Measurements from ENCODE around the gene REPS2. TPM values are rescaled to one million over a fixed set of nuclear protein-coding genes. Genes with fewer than 3 reads are reported as not detected.

REPS2 gene
- total and polyA plus RNA-seq, 3 experiments from 2014 or later, result 0.02 to 0.49 (median 0.11) TPM

DNA sequence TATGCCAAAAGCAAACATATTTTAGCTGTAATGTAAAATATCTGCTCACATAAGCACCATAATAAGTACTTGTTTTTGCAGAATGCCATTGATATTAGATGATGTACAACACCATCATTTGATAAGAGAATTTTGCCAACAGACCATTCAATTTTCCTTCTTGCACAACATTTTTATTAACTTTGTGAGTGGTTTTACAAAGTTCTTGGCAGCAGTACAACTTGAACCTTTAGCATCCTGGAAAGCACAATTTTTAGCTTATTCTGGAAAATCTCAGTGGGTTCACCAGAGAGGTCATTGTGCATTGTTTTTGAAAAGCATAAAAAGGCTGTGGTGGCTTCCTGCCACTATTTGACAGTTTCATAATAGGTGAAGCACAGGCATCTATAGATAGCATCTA lies 26.4 kb upstream of the REPS2 start:
- Mint-ChIP-seq H3K9me3 (peaks cover 0 to 4% (median 0%) of the 10 kb centered on the region in 5 donors), H3K4me3 (no peak overlapping the region), H3K27me3 (peaks cover 9 to 14% of the 10 kb centered on the region in 2 donors), H3K36me3 (peaks cover 0 to 3% (median 2%) of the 10 kb centered on the region in 3 donors), H3K27ac (no peak overlapping the region), H3K4me1 (no peaks in the 10 kb centered on the region)
- no peak for DNase-seq
- ChIA-PET CTCF (no interaction called here), POLR2A (no interaction called here)
- no peaks in the 10 kb centered on the region for H3K4me1 ChIP-seq (ENCODE audit: insufficient read depth, low read length)
- H3K36me3 ChIP-seq (ENCODE audit: insufficient read depth, low read length), result no peaks in the 10 kb centered on the region
- no peak overlapping the region for H3K27ac ChIP-seq (ENCODE audit: low read depth, low read length)
- no peaks in the 10 kb centered on the region for H3K9me3 ChIP-seq (ENCODE audit: low read length)
- H3K4me3 ChIP-seq (ENCODE audit: low read length), result no peak overlapping the region
- H3K27me3 ChIP-seq (ENCODE audit: insufficient read depth, low read length, poor library complexity, severe bottlenecking), result no peaks in the 10 kb centered on the region

GRCh38 chrX:16923157-16923556 lies 23.3 kb upstream of the REPS2 start:
- no peak overlapping the region for H3K27ac Mint-ChIP-seq
- ChIA-PET CTCF (no interaction called here), POLR2A (no interaction called here)
- H3K27me3 Mint-ChIP-seq, result peaks cover 7 to 14% of the 10 kb centered on the region in 2 donors
- H3K4me3 Mint-ChIP-seq, result no peak overlapping the region
- Histone ChIP-seq H3K9me3 (ENCODE audit: low read length) (no peaks in the 10 kb centered on the region), H3K4me3 (ENCODE audit: low read length) (no peak overlapping the region), H3K27me3 (ENCODE audit: insufficient read depth, low read length, poor library complexity, severe bottlenecking) (no peaks in the 10 kb centered on the region), H3K36me3 (ENCODE audit: insufficient read depth, low read length) (no peaks in the 10 kb centered on the region), H3K27ac (ENCODE audit: low read depth, low read length) (no peak overlapping the region), H3K4me1 (ENCODE audit: insufficient read depth, low read length) (no peaks in the 10 kb centered on the region)
- H3K36me3 Mint-ChIP-seq, result peaks cover 0 to 3% (median 2%) of the 10 kb centered on the region in 3 donors
- no peak for DNase-seq
- peaks cover 0 to 5% (median 3%) of the 10 kb centered on the region in 5 donors for H3K9me3 Mint-ChIP-seq
- no peaks in the 10 kb centered on the region for H3K4me1 Mint-ChIP-seq

- Mint-ChIP-seq H3K9me3 (peaks cover 0 to 5% (median 3%) of the 10 kb centered on the region in 5 donors), H3K4me3 (no peak overlapping the region)
- POLR2A ChIA-PET, result no interaction called here
These were observed 21.6 kb upstream of the REPS2 start for GRCh38 chrX:16924631-16925480.

DNA sequence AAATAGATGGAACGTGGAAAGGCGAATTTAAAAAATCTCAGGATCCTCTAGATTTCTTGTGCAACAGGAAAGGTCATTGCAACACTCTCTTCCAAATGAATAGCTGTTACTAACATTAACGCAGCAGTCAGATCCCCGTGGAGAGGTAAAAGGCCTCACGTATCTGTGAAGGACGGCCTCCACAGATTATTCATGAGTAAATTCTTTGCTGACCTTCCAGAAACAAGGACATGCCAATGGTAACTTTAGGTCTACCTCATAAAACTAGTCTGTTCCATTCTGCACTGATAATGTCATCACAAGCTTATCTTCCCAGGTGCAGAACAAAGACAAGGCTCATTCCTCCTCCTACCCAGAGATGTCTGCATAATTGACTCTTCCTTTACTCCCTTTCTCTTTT lies 16.1 kb upstream of the REPS2 start:
- CTCF ChIA-PET, result no interaction called here
- no peaks in the 10 kb centered on the region for H3K4me1 Mint-ChIP-seq
- H3K27ac ChIP-seq (ENCODE audit: low read depth, low read length), result no peak overlapping the region

More at GRCh38 chrX:16924631-16925480, 21.6 kb upstream of the REPS2 start:
- no peak overlapping the region for H3K27ac Mint-ChIP-seq
- no peak for DNase-seq
- H3K36me3 Mint-ChIP-seq, result no peaks in the 10 kb centered on the region
- Histone ChIP-seq H3K4me1 (ENCODE audit: insufficient read depth, low read length) (no peaks in the 10 kb centered on the region), H3K36me3 (ENCODE audit: insufficient read depth, low read length) (no peaks in the 10 kb centered on the region), H3K27ac (ENCODE audit: low read depth, low read length) (no peak overlapping the region), H3K27me3 (ENCODE audit: insufficient read depth, low read length, poor library complexity, severe bottlenecking) (no peaks in the 10 kb centered on the region), H3K9me3 (ENCODE audit: low read length) (no peaks in the 10 kb centered on the region), H3K4me3 (ENCODE audit: low read length) (no peak overlapping the region)
- no peaks in the 10 kb centered on the region for H3K4me1 Mint-ChIP-seq
- CTCF ChIA-PET, result no interaction called here
- peaks cover 5 to 10% of the 10 kb centered on the region in 2 donors for H3K27me3 Mint-ChIP-seq

GRCh38 chrX:16931371-16931770 lies 15.1 kb upstream of the REPS2 start:
- Histone ChIP-seq H3K36me3 (ENCODE audit: insufficient read depth, low read length) (no peaks in the 10 kb centered on the region), H3K4me1 (ENCODE audit: insufficient read depth, low read length) (no peaks in the 10 kb centered on the region), H3K27ac (ENCODE audit: low read depth, low read length) (no peak overlapping the region), H3K4me3 (ENCODE audit: low read length) (no peak overlapping the region), H3K9me3 (ENCODE audit: low read length) (no peaks in the 10 kb centered on the region), H3K27me3 (ENCODE audit: insufficient read depth, low read length, poor library complexity, severe bottlenecking) (no peaks in the 10 kb centered on the region)
- Mint-ChIP-seq H3K36me3 (no peaks in the 10 kb centered on the region), H3K9me3 (peaks cover 0 to under 1% (median 0%) of the 10 kb centered on the region in 5 donors), H3K4me1 (no peaks in the 10 kb centered on the region), H3K4me3 (no peak overlapping the region), H3K27me3 (peaks cover 6 to 12% of the 10 kb centered on the region in 2 donors), H3K27ac (no peak overlapping the region)
- ChIA-PET CTCF (no interaction called here), POLR2A (no interaction called here)
- DNase-seq, result no peak

More for the DNA sequence above, 16.1 kb upstream of the REPS2 start:
- H3K9me3 ChIP-seq (ENCODE audit: low read length), result no peaks in the 10 kb centered on the region
- Mint-ChIP-seq H3K36me3 (no peaks in the 10 kb centered on the region), H3K27me3 (peaks cover 3 to 10% of the 10 kb centered on the region in 2 donors), H3K9me3 (peaks cover 0 to 3% (median 0%) of the 10 kb centered on the region in 5 donors), H3K27ac (no peak overlapping the region), H3K4me3 (no peak overlapping the region)
- DNase-seq, result no peak
- no peaks in the 10 kb centered on the region for H3K36me3 ChIP-seq (ENCODE audit: insufficient read depth, low read length)
- H3K27me3 ChIP-seq (ENCODE audit: insufficient read depth, low read length, poor library complexity, severe bottlenecking), result no peaks in the 10 kb centered on the region
- no peak overlapping the region for H3K4me3 ChIP-seq (ENCODE audit: low read length)
- POLR2A ChIA-PET, result no interaction called here
- H3K4me1 ChIP-seq (ENCODE audit: insufficient read depth, low read length), result no peaks in the 10 kb centered on the region

GRCh38 chrX:16931855-16932575 lies 14.4 kb upstream of the REPS2 start:
- H3K4me1 Mint-ChIP-seq, result no peaks in the 10 kb centered on the region
- POLR2A ChIA-PET, result no interaction called here

GRCh38 chrX:16934185-16934584 lies 12.3 kb upstream of the REPS2 start:
- Mint-ChIP-seq H3K4me1 (no peaks in the 10 kb centered on the region), H3K9me3 (peaks cover 0 to 12% (median 8%) of the 10 kb centered on the region in 5 donors), H3K4me3 (no peak overlapping the region), H3K36me3 (peaks cover 0 to 3% (median 1%) of the 10 kb centered on the region in 3 donors), H3K27ac (no peak overlapping the region), H3K27me3 (peaks cover 9 to 13% of the 10 kb centered on the region in 2 donors)
- Histone ChIP-seq H3K27ac (ENCODE audit: low read depth, low read length) (no peak overlapping the region), H3K27me3 (ENCODE audit: insufficient read depth, low read length, poor library complexity, severe bottlenecking) (no peaks in the 10 kb centered on the region), H3K4me3 (ENCODE audit: low read length) (no peak overlapping the region), H3K36me3 (ENCODE audit: insufficient read depth, low read length) (no peaks in the 10 kb centered on the region), H3K4me1 (ENCODE audit: insufficient read depth, low read length) (no peaks in the 10 kb centered on the region), H3K9me3 (ENCODE audit: low read length) (no peaks in the 10 kb centered on the region)
- ChIA-PET POLR2A (no interaction called here), CTCF (no interaction called here)
- no peak for DNase-seq

More at GRCh38 chrX:16931855-16932575, 14.4 kb upstream of the REPS2 start:
- H3K4me3 Mint-ChIP-seq, result no peak overlapping the region
- H3K27me3 ChIP-seq (ENCODE audit: insufficient read depth, low read length, poor library complexity, severe bottlenecking), result no peaks in the 10 kb centered on the region
- H3K4me1 ChIP-seq (ENCODE audit: insufficient read depth, low read length), result no peaks in the 10 kb centered on the region
- CTCF ChIA-PET, result no interaction called here
- H3K27me3 Mint-ChIP-seq, result peaks cover 6 to 15% of the 10 kb centered on the region in 2 donors
- no peaks in the 10 kb centered on the region for H3K36me3 ChIP-seq (ENCODE audit: insufficient read depth, low read length)
- H3K4me3 ChIP-seq (ENCODE audit: low read length), result no peak overlapping the region
- no peak overlapping the region for H3K27ac Mint-ChIP-seq
- no peak for DNase-seq
- H3K9me3 Mint-ChIP-seq, result peaks cover 0 to 5% (median 0%) of the 10 kb centered on the region in 5 donors
- peaks cover 0 to 1% (median 0%) of the 10 kb centered on the region in 3 donors for H3K36me3 Mint-ChIP-seq
- H3K27ac ChIP-seq (ENCODE audit: low read depth, low read length), result no peak overlapping the region
- no peaks in the 10 kb centered on the region for H3K9me3 ChIP-seq (ENCODE audit: low read length)

Data from CD8-positive, alpha-beta memory T cell (primary cell).